ENCODE measurements around the gene MED27. TPM values are rescaled to one million over a fixed set of nuclear protein-coding genes. Genes with fewer than 3 reads are reported as not detected.

MED27 gene
- total and polyA plus RNA-seq, 2 of the 8 experiments (the other 6 are each of a cell fraction or from before 2014, with no cell fraction given) = 29.9 to 56.5 TPM

- TF ChIP-seq CHD7 (IDR thresholded peaks at IDR 0.05; ENCODE audit: insufficient replicate concordance, low read length) (no peak), EP300 (IDR thresholded peaks at IDR 0.05; ENCODE audit: borderline replicate concordance in 1 of 2, low read depth in 2 of 2, low read length in 2 of 2) (no peak), TAF7 (optimal IDR thresholded peaks at IDR 0.05; ENCODE audit: borderline replicate concordance, low read depth, low read length) (no peak), MAFK (IDR thresholded peaks at IDR 0.05; ENCODE audit: low read depth, low read length) (no peak), CBX5 (IDR thresholded peaks at IDR 0.05; ENCODE audit: low read depth, low read length) (no peak), TCF12 (IDR thresholded peaks at IDR 0.05; ENCODE audit: low read depth, low read length) (no peak), RFX5 (IDR thresholded peaks at IDR 0.05; ENCODE audit: borderline replicate concordance, low read depth, low read length) (no peak), SRF (IDR thresholded peaks at IDR 0.05; ENCODE audit: low read depth, low read length) (no peak), SAP30 (IDR thresholded peaks at IDR 0.05; ENCODE audit: insufficient read depth, insufficient replicate concordance, low read length) (no peak)
Observed at GRCh38 chr9:132068605-132069004, 11.1 kb downstream of the MED27 start (continued).
